Retina (tissue), 1 donor: ENCODE data around the gene HERPUD1.
A peak's percentile ranks its signal among the peaks of the same experiment; 100 is the strongest.
"Not testable (repeated sequence)": the region's sequence is repeated elsewhere in the genome, so short reads cannot be mapped to it uniquely, and the experiment has no call there.

Experiments
- DNase-seq: peaks from one replicate; pipeline ENCODE4 v3.0.0-alpha.2; 2016

HERPUD1 gene

DNA sequence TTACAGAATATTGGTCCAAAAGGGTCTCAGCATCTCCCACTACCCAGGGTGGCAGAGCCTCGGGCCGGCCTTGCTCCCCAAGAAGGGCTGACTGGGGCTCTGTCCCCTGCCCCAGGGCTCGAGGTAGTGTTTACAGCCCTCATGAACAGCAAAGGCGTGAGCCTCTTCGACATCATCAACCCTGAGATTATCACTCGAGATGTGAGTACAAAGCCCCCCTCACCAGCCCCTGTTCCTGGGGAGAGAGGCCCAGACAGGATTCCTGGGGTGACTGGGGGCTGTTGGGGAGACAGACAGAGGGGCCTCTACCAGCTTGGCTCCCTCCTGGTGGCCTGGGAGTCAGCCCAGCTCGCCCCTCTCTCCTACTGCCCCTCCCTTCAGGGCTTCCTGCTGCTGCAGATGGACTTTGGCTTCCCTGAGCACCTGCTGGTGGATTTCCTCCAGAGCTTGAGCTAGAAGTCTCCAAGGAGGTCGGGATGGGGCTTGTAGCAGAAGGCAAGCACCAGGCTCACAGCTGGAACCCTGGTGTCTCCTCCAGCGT is 51.3 kb downstream of the HERPUD1 start:
- no peak for DNase-seq

DNA sequence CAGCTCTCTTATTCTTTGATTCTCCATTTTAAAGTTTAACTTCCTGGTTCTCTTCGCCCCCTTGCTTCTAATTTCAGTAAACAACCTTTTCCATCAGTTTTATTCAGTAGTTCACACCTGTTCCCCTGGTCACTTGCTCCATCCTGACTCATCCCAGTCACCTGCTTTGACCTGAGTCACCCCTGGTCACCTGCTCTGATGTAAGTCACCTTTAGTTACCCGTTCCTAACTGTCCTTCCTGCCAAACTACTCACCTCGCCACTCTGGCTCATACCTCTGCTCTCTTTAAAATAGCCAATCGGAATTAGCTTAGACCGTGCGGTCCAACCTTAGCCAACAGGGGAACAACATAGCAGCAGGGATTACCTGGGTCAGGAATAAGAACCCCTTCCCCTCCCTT is 52.7 kb downstream of the HERPUD1 start:
- DNase-seq, result no peak

DNA sequence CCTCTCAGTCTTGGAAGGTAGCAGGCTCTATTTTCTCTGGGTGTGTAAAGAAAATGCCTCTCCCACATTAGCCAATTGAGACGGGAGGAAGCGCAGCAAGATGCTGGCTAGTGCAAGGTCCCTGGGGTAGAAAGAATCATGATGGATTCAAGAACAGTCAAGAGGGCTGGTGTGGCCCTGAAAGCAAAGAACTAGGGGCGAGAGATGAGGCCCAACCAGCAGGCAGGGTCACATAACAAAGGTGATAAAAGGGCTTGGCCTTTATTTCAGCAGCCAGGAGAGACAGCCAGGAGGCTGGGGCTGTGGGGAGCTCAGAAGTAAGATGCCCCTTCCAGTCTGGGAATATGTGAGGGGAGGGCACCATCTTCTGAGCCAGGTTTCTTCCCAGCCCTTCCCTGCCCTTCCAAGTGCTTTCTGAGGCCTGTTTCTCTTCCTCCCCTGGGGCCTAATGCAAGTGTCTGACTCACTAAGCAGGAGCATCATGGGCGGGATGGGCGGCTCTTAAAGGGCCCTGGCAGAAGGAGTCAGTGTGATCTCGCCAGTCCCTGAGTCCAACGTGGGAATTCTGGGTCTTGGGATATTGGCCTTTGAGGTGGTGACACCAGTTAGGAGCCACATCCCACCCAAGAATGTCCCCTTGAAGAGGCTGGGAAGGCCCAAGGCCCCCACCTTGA is 53.5 kb downstream of the HERPUD1 start:
- DNase-seq, result peak; percentile 36

DNA sequence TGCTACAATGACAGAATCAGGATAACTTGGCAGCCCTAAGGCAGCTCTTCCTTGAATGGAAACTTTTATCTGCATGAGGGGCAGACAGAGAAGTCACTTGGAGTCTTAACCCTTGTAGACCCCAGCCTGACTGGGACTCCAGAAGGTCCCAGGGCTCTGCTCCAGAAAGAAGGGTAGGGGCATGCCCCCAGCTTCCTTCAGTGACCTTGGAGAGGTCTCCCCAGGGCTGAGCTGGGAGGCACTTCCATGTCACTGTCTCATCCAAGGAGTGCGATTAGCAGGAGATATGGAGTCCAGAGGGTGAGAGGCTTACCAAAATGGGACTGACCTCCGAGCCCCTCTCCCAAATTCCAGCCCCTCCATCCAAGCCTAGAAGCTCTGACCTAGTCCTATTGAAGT is 54.0 kb downstream of the HERPUD1 start:
- no peak for DNase-seq

DNA sequence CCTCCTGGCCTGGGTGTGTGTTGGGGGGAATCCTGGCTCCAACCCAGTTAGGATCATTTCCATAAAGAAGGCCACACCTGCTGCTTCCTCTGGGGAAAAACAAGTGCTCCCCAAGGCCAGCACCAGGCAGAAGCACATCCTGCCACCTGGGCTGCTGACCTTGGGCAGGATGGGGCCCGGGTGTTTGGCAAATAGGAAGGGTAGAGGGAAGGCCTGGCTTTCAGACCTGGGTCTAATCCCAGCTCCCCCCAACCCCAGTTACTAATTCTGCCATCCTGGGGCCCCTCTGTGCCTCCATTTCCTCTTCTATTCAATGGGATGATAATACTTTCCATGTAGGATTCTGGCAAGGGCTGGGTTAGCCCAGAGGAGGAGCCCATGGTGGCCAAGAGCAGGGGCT is 54.4 kb downstream of the HERPUD1 start:
- DNase-seq, result no peak

DNA sequence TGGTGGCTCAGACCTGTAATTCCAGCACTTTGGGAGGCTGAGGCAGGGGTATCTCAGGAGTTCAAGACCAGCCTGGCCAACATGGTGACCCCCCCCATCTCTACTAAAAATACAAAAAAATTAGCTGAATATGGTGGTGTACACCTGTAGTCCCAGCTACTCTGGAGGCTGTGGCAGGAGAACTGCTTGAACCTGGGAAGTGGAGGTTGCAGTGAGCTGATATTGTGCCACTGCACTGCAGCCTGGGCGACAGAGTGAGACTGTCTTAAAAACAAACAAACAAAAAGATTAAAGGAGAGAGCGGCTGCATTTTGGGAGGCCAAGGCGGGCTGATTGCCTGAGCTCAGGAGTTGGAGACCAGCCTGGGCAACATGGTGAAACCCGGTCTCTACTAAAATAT is 55.0 kb downstream of the HERPUD1 start:
- DNase-seq, result not testable (repeated sequence)

DNA sequence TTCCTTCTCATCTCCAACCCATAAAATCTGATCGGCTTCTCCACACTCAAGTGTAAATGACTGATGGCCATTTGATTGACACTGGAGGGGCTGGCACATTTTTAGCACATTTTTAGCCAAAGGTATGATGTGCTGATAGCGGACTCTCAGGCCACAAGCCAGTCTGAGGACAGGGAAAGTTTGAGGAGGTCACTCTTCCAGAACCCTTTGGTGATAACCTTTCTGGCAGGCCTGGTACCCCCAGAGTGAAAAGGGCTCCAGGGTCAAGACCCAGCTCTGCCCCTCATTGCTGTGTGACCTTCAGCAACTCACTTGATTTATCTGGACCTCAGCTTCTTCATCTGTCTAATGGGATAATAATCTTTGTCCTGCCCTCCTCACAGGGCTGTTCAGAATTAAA is 55.8 kb downstream of the HERPUD1 start:
- no peak for DNase-seq

DNA sequence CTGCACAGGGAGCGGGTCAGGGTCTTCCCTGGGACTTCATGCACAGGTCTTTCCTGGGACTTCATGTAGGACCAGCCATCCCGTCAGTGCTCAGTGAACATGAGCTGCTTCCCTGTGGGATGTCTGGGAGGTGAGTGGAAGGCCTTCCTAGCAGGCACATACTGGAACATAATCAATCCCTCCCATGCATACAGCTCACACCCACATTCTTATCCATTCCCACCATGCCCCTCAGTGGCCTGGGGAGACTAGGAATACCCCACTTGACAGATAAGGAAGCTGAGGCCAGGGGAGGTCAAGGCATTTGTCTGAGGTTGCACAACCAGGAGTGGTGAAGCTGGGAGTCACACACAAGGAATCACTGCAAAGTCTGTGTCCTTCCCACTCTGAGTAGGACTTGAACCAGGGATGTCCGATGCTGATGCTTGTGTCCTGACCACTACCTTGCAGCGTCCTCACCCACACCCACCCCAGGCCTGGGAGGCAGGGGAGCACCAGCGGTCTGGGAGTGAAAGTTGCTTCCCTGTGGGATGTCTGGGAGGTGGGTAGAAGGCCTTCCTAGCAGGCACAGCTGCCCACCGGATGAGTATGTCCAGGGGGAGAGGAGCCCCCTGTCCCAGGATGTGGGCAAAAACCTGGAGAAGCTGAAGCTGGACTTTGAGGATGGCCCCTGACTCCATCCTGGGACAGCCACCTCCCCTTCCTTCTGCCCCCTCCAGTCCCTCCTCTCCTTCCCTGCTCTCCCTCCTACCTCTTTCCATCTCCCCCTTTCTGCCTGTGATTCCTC is 56.4 kb downstream of the HERPUD1 start:
- DNase-seq, result no peak

DNA sequence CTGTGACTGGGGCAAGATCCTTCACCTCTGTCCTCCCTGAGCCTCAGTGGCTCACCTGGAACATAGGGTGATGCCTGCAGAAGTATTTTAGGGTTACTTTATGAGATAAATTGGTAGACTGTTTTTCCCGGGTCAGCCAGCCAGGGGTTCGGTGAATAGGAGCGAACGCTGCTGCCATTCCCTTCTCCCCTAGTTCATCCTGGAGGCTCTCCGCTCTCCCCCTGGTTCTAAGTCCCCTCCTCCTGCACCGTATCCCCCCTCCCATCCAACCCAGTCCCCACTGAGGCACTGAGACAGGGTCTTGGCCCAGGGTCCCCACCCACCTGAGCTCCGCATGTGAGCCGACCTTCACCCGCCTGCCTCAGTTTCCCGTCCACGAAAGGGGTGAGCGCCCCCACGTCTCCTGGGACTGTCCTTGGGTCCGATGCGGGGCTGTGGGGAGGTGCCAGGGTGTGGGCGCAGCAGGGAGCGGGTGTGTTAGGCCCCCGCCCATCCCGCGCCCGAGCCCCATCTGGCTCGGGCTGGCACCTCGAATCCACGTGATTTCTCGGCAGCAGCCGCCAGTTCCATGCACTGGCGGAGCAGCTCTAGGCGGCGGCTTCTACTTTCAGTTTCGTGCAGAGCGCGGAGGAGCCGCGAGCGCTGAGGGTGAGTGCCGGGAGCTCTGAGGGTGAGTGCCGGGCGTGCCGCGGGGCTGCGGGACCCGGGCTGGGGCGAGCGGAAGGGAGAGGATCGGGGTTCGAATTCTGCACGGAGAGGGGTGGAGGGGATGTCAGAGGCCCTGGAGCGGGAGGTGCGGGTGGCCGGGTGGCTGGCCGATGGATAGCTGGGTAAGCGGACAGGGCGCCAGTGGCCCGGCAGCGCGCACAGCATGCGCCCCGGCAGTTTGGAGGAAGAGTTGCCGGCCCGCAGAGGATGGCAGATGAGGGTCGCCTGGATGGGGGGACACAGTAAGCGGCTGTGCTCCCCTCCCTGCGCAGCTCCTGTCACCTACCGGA is 57.3 kb downstream of the HERPUD1 start, which contains the start of gene NLRC5:
Gene NLRC5 (plus strand): TSS at position 610 of the 998 bp plus-strand sequence. CDS start 31,156 bp downstream, outside the sequence.
- DNase-seq, result peak; percentile 87

DNA sequence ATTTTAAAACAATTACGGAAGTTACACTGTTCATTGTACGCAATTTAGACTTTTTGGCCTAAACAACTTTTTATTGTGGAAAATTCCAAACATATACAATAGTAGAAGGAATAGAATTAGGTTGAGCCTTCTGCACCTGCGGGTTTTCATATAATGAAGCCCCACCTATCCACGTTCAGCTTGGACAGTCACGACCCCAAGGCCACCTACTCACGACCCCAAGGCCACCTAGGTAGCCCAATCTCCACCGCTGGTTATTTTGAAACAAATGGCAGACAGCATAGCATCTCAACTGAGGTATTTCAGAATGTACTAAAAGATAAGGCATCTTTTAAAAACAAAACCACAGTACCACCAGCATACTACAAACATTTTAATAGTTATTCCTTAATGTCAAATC is 58.0 kb downstream of the HERPUD1 start:
- no peak for DNase-seq

DNA sequence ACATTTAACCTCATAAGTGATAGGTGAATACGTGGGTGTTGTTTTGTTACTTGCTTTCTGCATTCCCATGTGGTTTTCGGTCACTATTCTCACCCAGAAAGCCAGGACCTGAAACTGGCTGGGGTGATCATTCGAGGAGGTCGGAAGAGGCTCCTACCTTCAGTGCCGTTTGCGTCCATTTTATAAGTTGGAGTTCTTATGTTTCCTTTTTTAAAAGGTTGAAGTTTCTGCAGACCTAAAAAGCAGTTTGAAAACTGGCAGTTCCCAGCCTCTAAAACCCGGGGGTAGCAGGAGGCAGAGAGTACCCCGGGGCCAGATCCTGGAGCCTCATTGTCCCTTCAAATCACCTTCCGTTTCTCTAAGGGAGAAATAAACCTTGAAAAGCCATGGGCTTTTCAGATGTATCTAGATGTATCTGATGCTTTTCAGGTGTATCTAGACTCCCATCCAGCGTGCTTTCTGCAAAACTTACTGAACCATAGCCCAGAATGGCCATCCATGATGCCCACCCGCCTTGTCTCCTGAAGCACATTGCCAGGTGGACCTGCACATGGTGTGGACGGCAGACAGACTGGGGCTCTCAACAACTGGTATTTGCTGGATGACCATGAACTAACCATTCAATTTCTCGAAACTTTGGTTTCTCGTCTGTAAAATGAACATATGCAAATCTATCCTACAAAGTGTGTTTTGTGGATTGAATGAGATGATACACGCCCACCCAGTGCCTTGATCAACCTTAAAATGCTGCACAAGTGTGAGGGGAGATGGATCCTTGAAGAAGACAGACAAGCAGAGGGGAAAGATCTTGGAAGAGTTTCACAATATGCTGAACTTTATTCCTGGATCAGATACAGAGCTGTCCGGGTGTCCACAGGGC is 58.7 kb downstream of the HERPUD1 start:
- no peak for DNase-seq

DNA sequence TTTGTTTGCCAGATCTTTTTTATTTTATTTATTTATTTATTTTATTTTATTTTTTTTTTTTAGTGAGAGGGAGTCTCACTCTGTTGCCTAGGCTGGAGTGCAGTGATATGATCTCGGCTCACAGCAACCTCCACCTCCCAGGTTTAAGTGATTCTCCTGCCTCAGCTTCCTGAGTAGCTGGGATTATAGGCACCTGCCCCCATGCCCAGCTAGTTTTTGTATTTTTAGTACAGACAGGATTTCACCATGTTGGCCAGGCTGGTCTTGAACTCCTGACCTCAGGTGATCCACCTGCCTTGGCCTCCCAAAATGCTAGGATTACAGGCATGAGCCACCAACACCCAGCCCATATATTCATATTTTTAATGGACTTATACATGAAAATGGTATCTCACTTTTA is 60.5 kb downstream of the HERPUD1 start:
- DNase-seq, result not testable (repeated sequence)

DNA sequence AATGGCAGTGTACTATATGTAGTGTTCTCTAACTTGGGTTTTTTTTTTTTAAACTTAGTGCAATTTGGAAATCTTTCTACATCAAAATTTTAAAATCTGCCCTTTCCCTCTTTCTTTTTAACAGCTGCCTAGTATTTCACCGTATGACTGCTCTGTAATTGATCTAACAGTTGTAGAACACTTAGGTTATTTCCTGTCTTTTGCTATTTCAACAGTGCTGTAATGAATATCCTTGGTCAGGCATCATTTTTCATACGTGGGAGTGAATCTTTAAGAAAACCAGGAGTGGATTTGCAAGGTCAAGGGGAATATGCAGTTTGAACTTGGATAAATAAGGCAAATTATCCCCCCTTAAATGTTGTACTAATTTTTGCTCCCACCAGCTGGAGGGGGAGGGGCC is 61.3 kb downstream of the HERPUD1 start:
- no peak for DNase-seq

DNA sequence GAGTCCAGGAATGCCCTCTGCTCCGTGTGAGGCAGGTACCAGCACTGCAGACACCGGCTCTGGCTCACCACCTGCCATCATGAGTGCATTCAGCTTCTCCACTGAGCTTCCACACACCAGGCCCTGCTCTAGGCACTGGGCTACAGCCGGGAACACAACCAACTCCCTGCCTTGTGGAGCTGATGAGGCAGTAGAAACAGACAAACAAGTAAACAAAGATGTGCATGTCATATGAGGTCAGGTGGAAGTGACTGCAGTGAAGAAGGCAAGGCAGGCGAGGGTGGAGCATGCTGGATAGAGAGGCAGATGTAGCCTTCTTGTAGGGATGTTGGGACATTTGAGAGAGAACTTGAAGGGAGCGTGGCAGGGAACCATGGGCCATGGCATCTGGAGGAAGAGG is 62.4 kb downstream of the HERPUD1 start:
- no peak for DNase-seq
